Fibroblast of mammary gland (primary cell): ENCODE data around the gene RIPPLY1.

Source experiments
- DNase-seq: peaks from one replicate; pipeline ENCODE4 v3.0.0-alpha.2; 2010; ENCODE audit warnings: low read depth
- H3K4me3 ChIP-seq: 2 replicates; pipeline ENCODE4 v1.5.1; 2011; ENCODE audit warnings: low read depth, mild to moderate bottlenecking, low read length, moderate library complexity; ENCODE audit not compliant: control insufficient read depth
- CTCF ChIP-seq: conservative IDR thresholded peaks from 2 replicates; pipeline ENCODE4 v1.5.1; 2011; ENCODE audit warnings: low read depth, low read length, inconsistent platforms; ENCODE audit not compliant: control insufficient read depth, insufficient read depth

The RIPPLY1 gene

GRCh38 chrX:106932492-106932923 lies 29.4 kb upstream of the RIPPLY1 start:
- DNase-seq = peak; percentile 56
- TF ChIP-seq CTCF = no peak

GRCh38 chrX:106931831-106932491 lies 28.8 kb upstream of the RIPPLY1 start:
- DNase-seq = no peak
- no peak overlapping the region for H3K4me3 ChIP-seq
- TF ChIP-seq CTCF = no peak

More at GRCh38 chrX:106932492-106932923, 29.4 kb upstream of the RIPPLY1 start:
- no peak overlapping the region for H3K4me3 ChIP-seq

GRCh38 chrX:106928227-106928626 lies 25.1 kb upstream of the RIPPLY1 start:
- no peak for DNase-seq
- H3K4me3 ChIP-seq = no peak overlapping the region
- TF ChIP-seq CTCF = no peak

- no peak overlapping the region for H3K4me3 ChIP-seq
- DNase-seq = no peak
- TF ChIP-seq CTCF = no peak
Observed at GRCh38 chrX:106927700-106928099, 24.6 kb upstream of the RIPPLY1 start.

- no peak for TF ChIP-seq CTCF
- DNase-seq = no peak
- H3K4me3 ChIP-seq = no peak overlapping the region
Observed at GRCh38 chrX:106927023-106927422, 23.9 kb upstream of the RIPPLY1 start.

- TF ChIP-seq CTCF = no peak
- no peak overlapping the region for H3K4me3 ChIP-seq
- DNase-seq = no peak
Observed at GRCh38 chrX:106921637-106922036, 18.5 kb upstream of the RIPPLY1 start.
